Measurements from ENCODE around the gene CCDC57.

GRCh38 chr17:82113941-82114340, 98.7 kb downstream of the CCDC57 start:
- TF ChIP-seq CTCF (IDR thresholded peaks at IDR 0.05) (no peak), EZH2 (IDR thresholded peaks at IDR 0.05) (no peak), EZH2phosphoT487 (IDR thresholded peaks at IDR 0.05) (no peak)
